ENCODE results near the gene MRPS16. TPM values are rescaled to one million over a fixed set of nuclear protein-coding genes. Genes with fewer than 3 reads are reported as not detected.

MRPS16 gene
- total RNA-seq, 1 donor from 2014 or later: 105 TPM

GRCh38 chr10:73244866-73245477 is 7.5 kb downstream of the MRPS16 start:
- intact Hi-C loops (cut with micrococcal nuclease): no loop called here

DNA sequence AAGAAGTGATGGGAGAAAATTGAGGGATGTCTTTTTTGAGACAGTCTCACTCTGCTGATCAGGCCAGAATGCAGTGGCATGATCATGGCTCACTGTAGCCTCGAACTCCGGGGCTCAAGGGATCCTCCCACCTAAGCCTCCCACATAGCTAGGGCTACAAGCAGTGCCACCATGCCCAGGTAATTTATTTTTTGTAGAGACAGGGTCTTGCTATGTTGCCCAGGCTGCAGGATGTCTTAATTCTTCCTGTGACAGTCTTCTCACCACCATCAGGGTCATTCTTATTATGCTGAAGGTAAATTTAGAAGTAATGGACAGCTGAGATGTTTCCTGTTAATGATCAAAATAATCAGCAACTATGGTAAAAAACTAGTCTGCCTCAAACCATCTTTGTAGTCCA is 12.5 kb downstream of the MRPS16 start:
- intact Hi-C loops (cut with micrococcal nuclease): no loop called here

- intact Hi-C loops (cut with micrococcal nuclease): no loop called here
Measured at GRCh38 chr10:73238990-73239566, 13.4 kb downstream of the MRPS16 start.

DNA sequence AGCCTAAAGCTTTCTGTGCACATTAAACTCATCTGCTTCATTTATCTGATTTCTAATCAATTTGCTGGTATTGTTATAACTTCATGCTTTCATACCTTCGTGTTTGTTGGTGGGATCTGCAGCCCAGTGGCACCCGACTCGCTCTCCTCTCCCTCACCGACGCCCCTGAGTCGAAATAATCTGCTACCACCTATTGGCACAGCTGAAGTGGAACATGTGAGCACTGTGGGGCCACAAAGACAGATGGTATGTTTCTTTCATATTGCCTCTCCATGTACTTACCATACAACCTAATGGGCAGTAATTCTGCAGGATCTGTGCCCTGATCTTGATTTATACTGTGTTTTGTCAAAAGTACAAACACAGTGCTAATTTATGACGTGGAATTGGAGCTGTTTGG is 17.7 kb downstream of the MRPS16 start:
- intact Hi-C loops (cut with micrococcal nuclease): no loop called here

GRCh38 chr10:73233883-73234282 is 18.6 kb downstream of the MRPS16 start:
- intact Hi-C loops (cut with micrococcal nuclease): no loop called here

GRCh38 chr10:73232887-73233286 is 19.6 kb downstream of the MRPS16 start:
- intact Hi-C loops (cut with micrococcal nuclease): no loop called here

GRCh38 chr10:73229567-73229966 is 22.9 kb downstream of the MRPS16 start:
- intact Hi-C loops (cut with micrococcal nuclease): no loop called here

DNA sequence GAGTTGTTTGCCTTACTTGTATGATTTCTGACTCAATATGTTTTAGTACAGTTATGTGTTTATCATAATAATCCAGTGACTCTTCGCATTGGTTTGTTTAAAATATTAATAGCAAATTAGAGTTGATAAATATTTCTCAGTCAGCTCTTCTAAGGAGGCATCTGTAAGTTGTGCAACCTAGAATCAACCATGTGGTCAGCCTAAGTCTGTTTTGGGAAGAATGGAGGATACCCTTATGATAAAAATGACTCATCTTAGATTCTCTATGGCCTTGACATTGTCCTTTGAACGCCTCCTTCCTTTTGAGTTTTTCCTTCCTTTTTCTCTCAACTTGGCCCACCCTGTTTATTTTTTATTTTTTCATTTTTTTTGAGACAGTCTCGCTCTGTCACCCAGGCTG is 24.2 kb downstream of the MRPS16 start:
- intact Hi-C loops (cut with micrococcal nuclease): no loop called here

GRCh38 chr10:73226663-73227062 is 25.8 kb downstream of the MRPS16 start:
- intact Hi-C loops (cut with micrococcal nuclease): no loop called here

DNA sequence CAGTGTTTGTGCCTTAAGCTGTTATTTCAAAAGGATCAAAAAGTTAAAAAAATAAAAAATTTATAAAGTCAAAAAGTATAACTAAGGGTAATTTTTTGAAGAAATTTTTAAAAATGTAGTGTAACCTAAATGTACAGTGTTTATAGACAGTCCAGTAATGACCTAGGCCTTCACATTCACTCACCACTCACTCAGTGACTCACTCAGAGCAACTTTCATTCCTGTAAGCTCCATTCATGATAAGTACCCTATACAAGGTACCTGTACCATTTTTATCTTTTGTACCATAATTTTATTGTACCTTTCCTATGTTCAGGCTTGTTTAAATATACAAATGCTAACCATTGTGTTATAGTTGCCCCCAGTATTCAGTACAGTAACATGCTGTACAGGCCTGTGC is 26.9 kb downstream of the MRPS16 start:
- intact Hi-C loops (cut with micrococcal nuclease): no loop called here

GRCh38 chr10:73220989-73221388 is 31.5 kb downstream of the MRPS16 start:
- intact Hi-C loops (cut with micrococcal nuclease): no loop called here

DNA sequence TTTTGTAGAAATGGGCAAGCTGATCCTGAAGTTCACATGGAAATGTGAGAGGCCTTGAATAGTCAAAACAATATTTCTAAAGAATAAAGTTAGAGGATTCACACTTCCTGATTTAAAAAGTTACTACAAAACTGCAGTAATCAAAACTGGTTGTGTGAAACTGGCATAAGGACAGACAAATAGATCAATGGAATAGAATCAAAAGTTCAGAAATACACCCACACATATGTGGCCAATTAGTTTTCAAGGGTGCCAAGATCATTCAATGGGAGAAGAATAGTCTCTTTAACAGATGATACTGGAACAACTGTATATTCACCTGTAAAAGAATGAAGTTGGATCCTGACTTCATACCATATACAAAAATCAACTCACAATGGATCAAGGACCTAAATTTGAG is 33.1 kb downstream of the MRPS16 start:
- intact Hi-C loops (cut with micrococcal nuclease): no loop called here

GRCh38 chr10:73218431-73219191 is 33.8 kb downstream of the MRPS16 start:
- intact Hi-C loops (cut with micrococcal nuclease): no loop called here

DNA sequence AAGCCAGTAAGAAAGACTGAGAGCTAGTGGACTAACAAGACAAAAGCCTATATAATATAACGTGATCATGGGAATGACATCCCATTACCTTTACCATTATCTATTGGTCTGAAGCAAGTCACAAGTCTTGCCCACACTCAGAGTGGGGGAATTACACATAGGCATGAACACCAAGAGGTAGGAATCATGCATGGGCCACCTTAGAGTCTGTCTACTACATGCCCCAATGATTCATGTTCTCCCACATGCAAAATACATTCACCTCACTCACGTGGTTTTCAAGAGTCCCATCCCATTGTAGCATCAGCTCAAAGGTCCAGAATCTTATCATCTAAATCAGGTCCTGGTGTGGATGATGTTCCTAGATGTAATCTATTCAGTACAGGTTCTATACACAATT is 34.8 kb downstream of the MRPS16 start:
- intact Hi-C loops (cut with micrococcal nuclease): no loop called here

DNA sequence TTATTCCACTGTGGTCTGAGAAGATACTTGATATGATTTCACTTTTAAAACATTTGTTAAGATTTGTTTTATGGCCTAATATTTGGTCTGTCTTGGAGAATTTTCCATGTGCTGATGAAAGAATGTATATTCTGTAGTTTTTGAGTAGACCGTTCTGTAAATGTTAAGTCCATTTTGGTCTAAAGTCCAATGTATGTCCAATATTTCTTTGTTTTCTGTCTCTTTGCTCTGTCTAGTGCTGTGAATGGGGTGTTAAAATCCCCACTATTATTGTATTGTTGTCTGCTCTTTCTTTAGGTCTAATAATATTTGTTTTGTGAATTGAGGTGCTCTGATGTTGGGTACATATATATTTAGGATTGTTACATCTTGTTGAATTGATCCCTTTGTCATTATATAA is 36.7 kb downstream of the MRPS16 start:
- intact Hi-C loops (cut with micrococcal nuclease): no loop called here

DNA sequence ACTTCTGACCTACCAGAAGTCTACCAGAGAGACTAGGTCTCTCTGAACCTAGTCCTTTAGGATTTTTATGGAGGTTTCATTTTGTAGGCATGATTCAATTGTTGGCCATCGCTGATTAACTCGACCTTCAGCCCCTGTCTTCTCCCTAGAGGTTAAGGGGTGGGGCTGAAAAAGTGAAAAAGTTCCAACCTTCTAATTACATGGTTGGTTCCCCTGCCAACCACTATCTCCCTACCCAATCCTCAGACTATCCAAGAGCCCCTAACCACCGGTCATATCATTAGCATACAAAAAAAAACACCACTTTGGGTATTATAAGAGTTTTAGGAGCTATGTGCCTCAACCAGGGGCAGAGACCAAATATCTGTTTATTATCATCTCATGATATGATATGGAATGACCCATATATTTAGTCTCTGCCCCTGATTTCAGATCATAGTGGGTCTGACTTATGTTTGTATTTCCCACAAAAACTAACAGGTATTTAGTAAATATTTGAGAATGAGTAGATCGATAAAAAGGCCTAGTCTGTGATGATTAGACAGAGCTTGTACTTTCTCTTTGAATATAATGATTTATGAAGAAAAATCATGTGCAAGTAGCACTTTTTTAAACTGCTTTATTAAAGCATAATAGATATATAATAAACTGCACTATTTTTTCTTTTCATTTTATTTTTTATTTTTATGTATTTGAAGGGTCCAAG is 41.2 kb downstream of the MRPS16 start:
- intact Hi-C loops (cut with micrococcal nuclease): no loop called here

GRCh38 chr10:73210395-73211105 is 41.9 kb downstream of the MRPS16 start:
- intact Hi-C loops (cut with micrococcal nuclease): no loop called here

GRCh38 chr10:73209705-73210104 is 42.7 kb downstream of the MRPS16 start:
- intact Hi-C loops (cut with micrococcal nuclease): no loop called here

GRCh38 chr10:73207883-73208282 is 44.6 kb downstream of the MRPS16 start:
- intact Hi-C loops (cut with micrococcal nuclease): no loop called here

DNA sequence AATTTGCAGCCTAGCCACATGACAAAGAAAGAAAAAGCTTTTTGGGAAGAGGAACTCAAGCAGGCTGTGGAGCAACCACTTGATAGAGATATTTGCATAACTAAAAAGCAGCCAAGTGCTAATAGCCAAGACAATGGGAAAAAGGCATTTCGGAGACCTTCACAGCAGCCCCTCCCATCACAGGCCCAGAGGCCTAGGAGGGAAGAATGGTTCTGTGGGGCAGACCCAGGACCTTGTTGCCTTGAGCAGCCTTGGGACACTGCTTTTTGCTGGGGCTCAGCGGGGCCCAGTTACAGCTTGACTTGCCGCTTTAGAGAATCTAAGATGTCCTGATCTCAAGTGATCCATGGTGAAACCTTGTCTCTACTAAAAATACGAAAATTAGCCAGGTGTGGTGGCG is 46.1 kb downstream of the MRPS16 start:
- intact Hi-C loops (cut with micrococcal nuclease): no loop called here

GRCh38 chr10:73205890-73206289 is 46.6 kb downstream of the MRPS16 start:
- intact Hi-C loops (cut with micrococcal nuclease): no loop called here

DNA sequence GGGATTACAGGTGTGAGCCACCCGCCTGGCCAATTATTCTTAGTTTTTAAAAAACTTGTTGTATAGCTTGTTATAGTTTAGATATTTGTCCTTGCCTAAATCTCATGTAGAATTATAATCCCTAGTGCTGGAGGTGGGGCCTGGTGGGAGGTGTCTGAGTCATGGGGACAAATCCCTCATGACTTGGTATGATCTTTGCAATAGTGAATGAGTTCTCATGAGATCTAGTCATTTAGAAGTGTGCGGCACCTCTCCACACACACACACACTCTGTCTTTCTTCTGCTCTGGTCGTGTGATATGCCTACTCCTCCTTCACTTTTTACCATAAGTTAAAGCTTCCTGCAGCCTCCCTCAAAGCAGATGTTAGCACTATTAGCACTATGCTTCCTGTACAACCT is 47.4 kb downstream of the MRPS16 start:
- intact Hi-C loops (cut with micrococcal nuclease): no loop called here

Measured in T-helper 2 cell treated with Interferon-gamma antibody and Interleukin-4, amounts not matched to agents 100 ng/mL and 5 ng/mL, for 36 hours (primary cell).